HepG2 (cell line): ENCODE measurements around the gene LSR. TPM values are rescaled to one million over a fixed set of nuclear protein-coding genes. Genes with fewer than 3 reads are reported as not detected.
A peak's percentile ranks its signal among the peaks of the same experiment; 100 is the strongest.

ENCODE experiments used
- ARNTL ChIP-seq: sonication (generic); formaldehyde crosslinking; IDR thresholded peaks from 2 replicates; pipeline ENCODE4 v1.4.0; 2020; ENCODE audit warnings: mild to moderate bottlenecking, missing genetic modification reagents
- BCL6 ChIP-seq: IDR thresholded peaks from 2 replicates; pipeline ENCODE4 v1.6.1; 2016; ENCODE audit warnings: missing genetic modification reagents, missing compliant biosample characterization
- CEBPG ChIP-seq: IDR thresholded peaks from 2 replicates; pipeline ENCODE4 v1.6.1; 2016
- ELF3 ChIP-seq: IDR thresholded peaks from 2 replicates; pipeline ENCODE4 v1.6.1; 2016; ENCODE audit warnings: missing genetic modification reagents, missing compliant biosample characterization
- FOXK2 ChIP-seq: fragments of 450-650 bp; IDR thresholded peaks from 2 replicates; pipeline ENCODE4 v1.6.1; 2016
- HMG20B ChIP-seq: conservative IDR thresholded peaks from 2 replicates; pipeline ENCODE4 v1.6.1; 2016; ENCODE audit warnings: missing genetic modification reagents, missing compliant biosample characterization
- ISX ChIP-seq: sonication (generic); formaldehyde crosslinking; conservative IDR thresholded peaks from 2 replicates; pipeline ENCODE4 v1.5.0; 2020; ENCODE audit warnings: missing genetic modification reagents
- MAZ ChIP-seq, 2 experiments: sonication (generic) in 1 of 2; formaldehyde crosslinking in 1 of 2; IDR thresholded peaks; 2 replicates each; pipeline versions ENCODE4 v1.5.0 to v1.6.1; 2012 to 2020; ENCODE audit warnings: low read depth in 2 of 2, mild to moderate bottlenecking in 2 of 2, borderline replicate concordance in 1 of 2, improper control_type of control experiment in 1 of 2, low read length in 1 of 2, missing genetic modification reagents in 1 of 2, moderate library complexity in 1 of 2
- NBN ChIP-seq: fragments of 450-650 bp; conservative IDR thresholded peaks from 2 replicates; pipeline ENCODE4 v1.6.1; 2017
- NFE2L2 ChIP-seq: fragments of 150-350 bp; IDR thresholded peaks from 2 replicates; pipeline ENCODE4 v1.6.1; 2014; ENCODE audit warnings: low read length
- RAD21 ChIP-seq: fragments of 450-650 bp; formaldehyde crosslinking; IDR thresholded peaks from 2 replicates; pipeline ENCODE4 v1.5.0; 2020; ENCODE audit warnings: mild to moderate bottlenecking
- SOX5 ChIP-seq: IDR thresholded peaks from 2 replicates; pipeline ENCODE4 v1.6.1; 2016; ENCODE audit warnings: borderline replicate concordance
- SRF ChIP-seq: IDR thresholded peaks from 2 replicates; pipeline ENCODE4 v1.6.1; 2011; ENCODE audit warnings: mild to moderate bottlenecking, low read depth, low read length, moderate library complexity
- TOPORS ChIP-seq: sonication (generic); formaldehyde crosslinking; IDR thresholded peaks from 2 replicates; pipeline ENCODE4 v1.8.0; 2023; ENCODE audit warnings: mild to moderate bottlenecking, missing genetic modification reagents
- ZFP62 ChIP-seq: sonication (generic); formaldehyde crosslinking; IDR thresholded peaks from 2 replicates; pipeline ENCODE4 v1.4.0; 2020; ENCODE audit warnings: missing genetic modification reagents
- ZFYVE20 ChIP-seq: sonication (generic); formaldehyde crosslinking; IDR thresholded peaks from 2 replicates; pipeline ENCODE4 v1.8.0; 2023; ENCODE audit warnings: low read depth, mild to moderate bottlenecking, moderate library complexity, missing genetic modification reagents, borderline replicate concordance
- ZNF547 ChIP-seq: sonication (generic); formaldehyde crosslinking; IDR thresholded peaks from 2 replicates; pipeline ENCODE4 v1.5.1; 2020; ENCODE audit warnings: mild to moderate bottlenecking, missing genetic modification reagents
- ZNF572 ChIP-seq: sonication (generic); formaldehyde crosslinking; IDR thresholded peaks from 2 replicates; pipeline ENCODE4 v1.5.1; 2020; ENCODE audit warnings: mild to moderate bottlenecking, missing genetic modification reagents
- ZNF782 ChIP-seq: sonication (generic); formaldehyde crosslinking; IDR thresholded peaks from 2 replicates; pipeline ENCODE4 v1.4.0; 2020; ENCODE audit warnings: missing genetic modification reagents, mild to moderate bottlenecking, borderline replicate concordance
- polyA plus RNA-seq, 8 experiments: library from polyadenylated mRNA; depleted of rRNA in 3 of 8; stranded (reverse) in 7 of 8; unstranded in 1 of 8; fragments of >200 nt; fragmentation: Illumina TruSeq in 4 of 8; extraction: Trizol in 4 of 8; gene quantifications; 2 replicates each; pipeline versions ENCODE4 v1.2.1 to v1.2.3, GENCODE V29; 2011 to 2016; ENCODE audit warnings: low read depth in 4 of 8, missing spikeins in 1 of 8, mixed read lengths in 1 of 8; ENCODE audit not compliant: insufficient read depth in 1 of 8
- total RNA-seq, 5 experiments: library from RNA; depleted of rRNA; stranded (reverse); fragments of >200 nt; fragmentation: Illumina TruSeq; extraction: Trizol; gene quantifications; 2 replicates each; pipeline ENCODE4 v1.2.3, GENCODE V29; 2016; ENCODE audit warnings: low read depth in 1 of 5
- TF ChIP-seq, protein P1 (sequence below): IDR thresholded peaks from 2 replicates; pipeline ENCODE4 v1.6.1; 2012; ENCODE audit warnings: low read depth, low read length, improper control_type of control experiment
- TF ChIP-seq, protein P2 (sequence below): sonication (generic); formaldehyde crosslinking; IDR thresholded peaks from 2 replicates; pipeline ENCODE4 v1.4.0; 2020; ENCODE audit warnings: missing genetic modification reagents, mild to moderate bottlenecking, borderline replicate concordance
- TF ChIP-seq, protein P3 (sequence below): sonication (generic); formaldehyde crosslinking; IDR thresholded peaks from 2 replicates; pipeline ENCODE4 v1.4.0; 2020; ENCODE audit warnings: mild to moderate bottlenecking, missing genetic modification reagents
- TF ChIP-seq, protein P4 (sequence below): fragments of 450-650 bp; IDR thresholded peaks from 2 replicates; pipeline ENCODE4 v1.6.1; 2017

The LSR gene
- total and polyA plus RNA-seq, 2 of the 13 experiments (the other 11 are each of a cell fraction or from before 2014, with no cell fraction given), result 29.2 to 79.2 TPM

DNA sequence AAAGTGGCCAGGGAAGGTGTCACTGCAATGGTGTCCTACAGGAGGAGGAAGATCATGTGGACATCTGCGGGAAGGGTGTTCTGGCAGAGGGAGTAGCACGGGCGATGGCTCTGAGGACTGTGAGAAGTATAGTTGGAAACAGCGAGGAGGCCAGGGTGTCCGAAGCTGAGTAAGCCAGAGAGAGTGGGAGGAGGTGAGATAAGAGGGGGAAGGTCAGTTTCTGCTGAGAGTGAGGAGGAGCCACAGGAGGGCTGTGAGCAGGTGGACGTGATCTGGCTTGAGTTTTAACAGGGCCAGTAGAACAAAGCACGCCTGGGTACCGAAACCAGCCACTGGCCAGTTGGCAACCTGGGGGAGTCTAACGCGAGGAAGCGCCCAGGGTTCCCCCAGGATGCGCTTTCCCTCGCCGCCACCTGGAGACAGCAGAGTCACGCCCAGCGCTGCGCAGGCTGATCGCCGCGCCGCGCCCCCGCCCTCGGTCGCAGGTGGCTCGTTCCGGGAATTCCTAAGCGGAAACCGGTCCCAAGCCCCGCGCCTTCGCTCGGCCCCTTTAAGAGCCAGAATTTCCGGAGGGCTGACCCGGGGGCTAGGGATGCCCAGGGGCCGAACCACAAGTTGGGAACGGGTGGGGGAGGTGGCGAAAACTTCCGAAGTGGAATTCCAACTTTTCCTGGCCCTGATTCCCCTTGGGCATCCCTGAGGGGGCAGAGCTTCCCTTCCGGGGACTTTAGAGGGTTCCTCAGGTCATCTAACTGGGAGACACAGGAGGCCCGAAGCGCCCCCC lies 1.1 kb upstream of the LSR start (continued):
- no peak for TF ChIP-seq BCL6
- no peak for TF ChIP-seq SRF
- TF ChIP-seq TOPORS (CRISPR knock-in tag), result no peak
- TF ChIP-seq SOX5 (CRISPR knock-in tag), result peak; percentile 32; the same call in 1 of the 2 replicates
- TF ChIP-seq, protein P1, sequence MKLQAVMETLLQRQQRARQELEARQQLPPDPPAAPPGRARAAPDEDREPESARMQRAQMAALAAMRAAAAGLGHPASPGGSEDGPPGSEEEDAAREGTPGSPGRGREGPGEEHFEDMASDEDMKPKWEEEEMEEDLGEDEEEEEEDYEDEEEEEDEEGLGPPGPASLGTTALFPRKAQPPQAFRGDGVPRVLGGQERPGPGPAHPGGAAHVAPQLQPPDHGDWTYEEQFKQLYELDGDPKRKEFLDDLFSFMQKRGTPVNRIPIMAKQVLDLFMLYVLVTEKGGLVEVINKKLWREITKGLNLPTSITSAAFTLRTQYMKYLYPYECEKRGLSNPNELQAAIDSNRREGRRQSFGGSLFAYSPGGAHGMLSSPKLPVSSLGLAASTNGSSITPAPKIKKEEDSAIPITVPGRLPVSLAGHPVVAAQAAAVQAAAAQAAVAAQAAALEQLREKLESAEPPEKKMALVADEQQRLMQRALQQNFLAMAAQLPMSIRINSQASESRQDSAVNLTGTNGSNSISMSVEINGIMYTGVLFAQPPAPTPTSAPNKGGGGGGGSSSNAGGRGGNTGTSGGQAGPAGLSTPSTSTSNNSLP, result no peak
- TF ChIP-seq, protein P2, sequence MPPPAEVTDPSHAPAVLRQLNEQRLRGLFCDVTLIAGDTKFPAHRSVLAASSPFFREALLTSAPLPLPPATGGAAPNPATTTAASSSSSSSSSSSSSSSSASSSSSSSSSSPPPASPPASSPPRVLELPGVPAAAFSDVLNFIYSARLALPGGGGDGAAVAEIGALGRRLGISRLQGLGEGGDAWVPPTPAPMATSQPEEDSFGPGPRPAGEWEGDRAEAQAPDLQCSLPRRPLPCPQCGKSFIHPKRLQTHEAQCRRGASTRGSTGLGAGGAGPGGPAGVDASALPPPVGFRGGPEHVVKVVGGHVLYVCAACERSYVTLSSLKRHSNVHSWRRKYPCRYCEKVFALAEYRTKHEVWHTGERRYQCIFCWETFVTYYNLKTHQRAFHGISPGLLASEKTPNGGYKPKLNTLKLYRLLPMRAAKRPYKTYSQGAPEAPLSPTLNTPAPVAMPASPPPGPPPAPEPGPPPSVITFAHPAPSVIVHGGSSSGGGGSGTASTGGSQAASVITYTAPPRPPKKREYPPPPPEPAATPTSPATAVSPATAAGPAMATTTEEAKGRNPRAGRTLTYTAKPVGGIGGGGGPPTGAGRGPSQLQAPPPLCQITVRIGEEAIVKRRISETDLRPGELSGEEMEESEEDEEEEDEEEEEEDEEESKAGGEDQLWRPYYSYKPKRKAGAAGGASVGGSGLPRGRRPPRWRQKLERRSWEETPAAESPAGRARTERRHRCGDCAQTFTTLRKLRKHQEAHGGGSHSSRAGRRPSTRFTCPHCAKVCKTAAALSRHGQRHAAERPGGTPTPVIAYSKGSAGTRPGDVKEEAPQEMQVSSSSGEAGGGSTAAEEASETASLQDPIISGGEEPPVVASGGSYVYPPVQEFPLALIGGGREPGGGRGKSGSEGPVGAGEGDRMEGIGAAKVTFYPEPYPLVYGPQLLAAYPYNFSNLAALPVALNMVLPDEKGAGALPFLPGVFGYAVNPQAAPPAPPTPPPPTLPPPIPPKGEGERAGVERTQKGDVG (CRISPR knock-in tag), result no peak
- no peak for TF ChIP-seq CEBPG
- no peak for TF ChIP-seq ZNF782
- TF ChIP-seq ZFP62 (CRISPR knock-in tag), result no peak
- peak; percentile 84 for TF ChIP-seq RAD21
- no peak for TF ChIP-seq FOXK2
- TF ChIP-seq ZNF547 (CRISPR knock-in tag), result no peak
- no peak for TF ChIP-seq NFE2L2
- 0 out of 2 replicates have a peak, but pooled peaks have one; percentile 11 for TF ChIP-seq HMG20B
- peak; percentile 73 for TF ChIP-seq ELF3
- TF ChIP-seq, protein P3, sequence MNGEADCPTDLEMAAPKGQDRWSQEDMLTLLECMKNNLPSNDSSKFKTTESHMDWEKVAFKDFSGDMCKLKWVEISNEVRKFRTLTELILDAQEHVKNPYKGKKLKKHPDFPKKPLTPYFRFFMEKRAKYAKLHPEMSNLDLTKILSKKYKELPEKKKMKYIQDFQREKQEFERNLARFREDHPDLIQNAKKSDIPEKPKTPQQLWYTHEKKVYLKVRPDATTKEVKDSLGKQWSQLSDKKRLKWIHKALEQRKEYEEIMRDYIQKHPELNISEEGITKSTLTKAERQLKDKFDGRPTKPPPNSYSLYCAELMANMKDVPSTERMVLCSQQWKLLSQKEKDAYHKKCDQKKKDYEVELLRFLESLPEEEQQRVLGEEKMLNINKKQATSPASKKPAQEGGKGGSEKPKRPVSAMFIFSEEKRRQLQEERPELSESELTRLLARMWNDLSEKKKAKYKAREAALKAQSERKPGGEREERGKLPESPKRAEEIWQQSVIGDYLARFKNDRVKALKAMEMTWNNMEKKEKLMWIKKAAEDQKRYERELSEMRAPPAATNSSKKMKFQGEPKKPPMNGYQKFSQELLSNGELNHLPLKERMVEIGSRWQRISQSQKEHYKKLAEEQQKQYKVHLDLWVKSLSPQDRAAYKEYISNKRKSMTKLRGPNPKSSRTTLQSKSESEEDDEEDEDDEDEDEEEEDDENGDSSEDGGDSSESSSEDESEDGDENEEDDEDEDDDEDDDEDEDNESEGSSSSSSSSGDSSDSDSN (CRISPR knock-in tag), result no peak
- peak; percentile 52; the same call in 1 of the 2 replicates for TF ChIP-seq ARNTL (CRISPR knock-in tag)
- peak; percentile 79; the same call in 1 of the 2 replicates for TF ChIP-seq MAZ (IDR thresholded peaks at IDR 0.05; ENCODE audit: borderline replicate concordance, low read depth, low read length)
- TF ChIP-seq MAZ (CRISPR knock-in tag; IDR thresholded peaks at IDR 0.05; ENCODE audit: low read depth), result no peak
- TF ChIP-seq ISX (CRISPR knock-in tag), result no peak
- TF ChIP-seq, protein P4, sequence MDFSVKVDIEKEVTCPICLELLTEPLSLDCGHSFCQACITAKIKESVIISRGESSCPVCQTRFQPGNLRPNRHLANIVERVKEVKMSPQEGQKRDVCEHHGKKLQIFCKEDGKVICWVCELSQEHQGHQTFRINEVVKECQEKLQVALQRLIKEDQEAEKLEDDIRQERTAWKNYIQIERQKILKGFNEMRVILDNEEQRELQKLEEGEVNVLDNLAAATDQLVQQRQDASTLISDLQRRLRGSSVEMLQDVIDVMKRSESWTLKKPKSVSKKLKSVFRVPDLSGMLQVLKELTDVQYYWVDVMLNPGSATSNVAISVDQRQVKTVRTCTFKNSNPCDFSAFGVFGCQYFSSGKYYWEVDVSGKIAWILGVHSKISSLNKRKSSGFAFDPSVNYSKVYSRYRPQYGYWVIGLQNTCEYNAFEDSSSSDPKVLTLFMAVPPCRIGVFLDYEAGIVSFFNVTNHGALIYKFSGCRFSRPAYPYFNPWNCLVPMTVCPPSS, result no peak
- TF ChIP-seq ZFYVE20 (CRISPR knock-in tag), result no peak
- no peak for TF ChIP-seq NBN
- no peak for TF ChIP-seq ZNF572 (CRISPR knock-in tag)
